ENCODE results near the gene ANOS1.
"Not testable (repeated sequence)": the region's sequence is repeated elsewhere in the genome, so short reads cannot be mapped to it uniquely, and the experiment has no call there.

The ANOS1 gene

DNA sequence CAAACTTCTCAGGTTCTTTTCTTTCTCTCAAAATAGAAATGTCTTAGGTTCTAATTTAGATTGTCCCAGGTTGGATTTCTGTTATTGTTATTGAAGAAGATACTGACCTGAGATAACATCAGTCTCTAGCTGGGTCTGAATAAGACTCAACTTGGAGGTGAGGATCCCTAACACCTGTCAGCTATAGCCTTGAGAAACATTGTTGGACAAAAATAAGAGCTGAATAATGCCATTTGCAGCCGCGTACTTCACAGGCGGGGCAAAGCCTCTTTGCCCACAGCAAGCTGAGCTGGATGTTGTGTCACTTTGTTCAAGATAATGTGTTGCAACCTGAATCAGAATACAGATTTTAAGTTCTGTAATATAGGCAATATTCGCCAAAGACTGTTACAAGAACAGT is 231.7 kb downstream of the ANOS1 start:
- Histone ChIP-seq H3K27ac (ENCODE audit: insufficient read depth in 1 of 2, low read depth in 1 of 2, low read length in 2 of 2, poor library complexity in 1 of 2, severe bottlenecking in 2 of 2) (no peak overlapping the region), H3K36me3 (ENCODE audit: control insufficient read depth in 4 of 4, insufficient read depth in 4 of 4, low read length in 3 of 4) (no peaks in the 10 kb centered on the region), H3K4me1 (ENCODE audit: control extremely low read depth in 1 of 4, control insufficient read depth in 4 of 4, insufficient read depth in 4 of 4, low read length in 3 of 4) (no peaks in the 10 kb centered on the region), H3K4me3 (ENCODE audit: control insufficient read depth in 1 of 7, extremely low read depth in 1 of 7, insufficient read depth in 4 of 7, low read depth in 2 of 7, low read length in 6 of 7) (no peak overlapping the region), H3K9me3 (ENCODE audit: control extremely low read depth in 1 of 5, control insufficient read depth in 4 of 5, insufficient read depth in 2 of 5, low read depth in 1 of 5, low read length in 4 of 5) (no peaks in the 10 kb centered on the region), H3K27me3 (replicated peaks in 2 of 5; ENCODE audit: control insufficient read depth in 4 of 5, insufficient read depth in 5 of 5, low read length in 4 of 5) (no peaks in the 10 kb centered on the region)
- DNase-seq, result no peak
- ChIA-PET POLR2A (no interaction called here), CTCF (no interaction called here)
- WGBS (ENCODE audit: insufficient coverage), result 91% methylated on average over 3 of the region's 4 CpGs

DNA sequence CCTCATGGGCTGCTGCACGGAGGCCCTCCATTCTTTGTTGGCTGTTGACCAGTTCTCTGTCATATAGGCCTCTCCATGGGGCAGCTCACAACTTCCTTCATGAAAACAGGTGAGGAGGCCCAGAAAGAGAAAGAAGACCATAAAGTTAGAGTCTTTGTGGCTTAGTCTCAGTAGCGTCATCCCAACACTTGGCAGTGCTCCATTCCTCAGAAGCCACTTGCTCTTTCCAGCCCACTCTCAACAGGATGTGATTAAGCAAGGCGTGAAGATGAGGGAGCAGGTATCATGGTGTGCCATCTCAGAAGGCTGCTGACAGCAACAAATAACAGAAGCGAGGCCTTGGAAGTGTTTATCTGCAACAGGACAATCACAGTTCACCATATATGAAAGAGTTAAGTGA is 236.9 kb downstream of the ANOS1 start:
- WGBS (ENCODE audit: insufficient coverage), result 67% methylated on average over 2 of the region's 4 CpGs
- H3K4me1 ChIP-seq (ENCODE audit: control extremely low read depth in 1 of 4, control insufficient read depth in 4 of 4, insufficient read depth in 4 of 4, low read length in 3 of 4); DNase-seq; H3K27me3 ChIP-seq (replicated peaks in 2 of 5; ENCODE audit: control insufficient read depth in 4 of 5, insufficient read depth in 5 of 5, low read length in 4 of 5); H3K9me3 ChIP-seq (ENCODE audit: control extremely low read depth in 1 of 5, control insufficient read depth in 4 of 5, insufficient read depth in 2 of 5, low read depth in 1 of 5, low read length in 4 of 5); POLR2A ChIA-PET; H3K27ac ChIP-seq (ENCODE audit: insufficient read depth in 1 of 2, low read depth in 1 of 2, low read length in 2 of 2, poor library complexity in 1 of 2, severe bottlenecking in 2 of 2); H3K4me3 ChIP-seq (ENCODE audit: control insufficient read depth in 1 of 7, extremely low read depth in 1 of 7, insufficient read depth in 4 of 7, low read depth in 2 of 7, low read length in 6 of 7); H3K36me3 ChIP-seq (ENCODE audit: control insufficient read depth in 4 of 4, insufficient read depth in 4 of 4, low read length in 3 of 4): not testable (repeated sequence)
- CTCF ChIA-PET, result interaction anchor here (1.2 kb wide), 1 partner anchor 10 kb away, joined by 3 read pairs; no protein-coding TSS in a partner anchor

DNA sequence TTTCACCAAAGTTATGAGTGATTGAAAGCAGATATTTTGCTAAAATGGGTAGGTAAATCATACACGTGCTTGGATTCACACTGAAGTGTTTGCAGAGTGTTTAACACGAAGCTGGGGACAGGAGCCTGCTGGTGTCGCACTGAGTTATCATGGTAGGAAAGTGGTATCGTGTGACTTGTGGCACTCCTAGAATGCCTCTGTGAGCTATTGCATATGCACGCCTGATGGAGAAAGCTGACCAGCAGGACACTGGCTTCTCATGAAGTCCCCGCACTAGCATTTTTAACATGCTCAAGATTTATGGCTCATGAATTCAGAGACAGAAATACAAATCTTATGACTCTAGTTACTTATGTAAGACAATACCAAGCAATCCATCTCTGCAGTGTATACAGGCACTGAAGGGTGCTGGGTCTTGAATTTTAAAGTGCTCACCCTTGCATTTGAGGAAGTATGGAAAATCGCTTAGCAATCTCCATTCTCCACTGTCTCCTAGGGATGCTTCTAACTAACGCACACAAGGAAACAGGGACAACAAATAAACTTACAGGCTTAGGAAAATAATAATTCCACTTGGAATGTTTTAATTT is 247.5 kb downstream of the ANOS1 start:
- ChIA-PET CTCF (interaction anchor here (1.5 kb wide), 1 partner anchor 11 kb away, joined by 3 read pairs; no protein-coding TSS in a partner anchor), POLR2A (no interaction called here)
- H3K4me1 ChIP-seq (ENCODE audit: control extremely low read depth in 1 of 4, control insufficient read depth in 4 of 4, insufficient read depth in 4 of 4, low read length in 3 of 4), result no peaks in the 10 kb centered on the region
- H3K9me3 ChIP-seq (ENCODE audit: control extremely low read depth in 1 of 5, control insufficient read depth in 4 of 5, insufficient read depth in 2 of 5, low read depth in 1 of 5, low read length in 4 of 5), result no peaks in the 10 kb centered on the region
- WGBS (ENCODE audit: insufficient coverage), result 55% methylated on average over 6 of the region's 8 CpGs
- H3K36me3 ChIP-seq (ENCODE audit: control insufficient read depth in 4 of 4, insufficient read depth in 4 of 4, low read length in 3 of 4), result no peaks in the 10 kb centered on the region
- DNase-seq, result no peak
- H3K27me3 ChIP-seq (replicated peaks in 2 of 5; ENCODE audit: control insufficient read depth in 4 of 5, insufficient read depth in 5 of 5, low read length in 4 of 5), result no peaks in the 10 kb centered on the region
- no peak overlapping the region for H3K27ac ChIP-seq (ENCODE audit: insufficient read depth in 1 of 2, low read depth in 1 of 2, low read length in 2 of 2, poor library complexity in 1 of 2, severe bottlenecking in 2 of 2)
- H3K4me3 ChIP-seq (ENCODE audit: control insufficient read depth in 1 of 7, extremely low read depth in 1 of 7, insufficient read depth in 4 of 7, low read depth in 2 of 7, low read length in 6 of 7), result no peak overlapping the region

All from common myeloid progenitor, CD34-positive (primary cell).